IMR-90 (cell line): ENCODE results near the gene PIK3CA. TPM values are rescaled to one million over a fixed set of nuclear protein-coding genes. Genes with fewer than 3 reads are reported as not detected.

Experiments used
- ATAC-seq: fragments of 200-7000 bp; cut with Tn5 transposase; 2 replicates; pipeline ENCODE4 v1.9.1; 2020; ENCODE audit warnings: low read depth, mild to moderate bottlenecking, moderate library complexity
- BruUV-seq: library from RNA; stranded (reverse); fragments of 400-500 nt; replicated peaks from 2 replicates; lab custom pipeline; 2021; lab: Mats Ljungman, UMichigan
- CTCF ChIA-PET: fragments of 300-600 bp; formaldehyde crosslinking; extraction: SDS; loops from one replicate; lab custom pipeline; 2021; ENCODE audit warnings: antibody characterized with exemption; lab: Yijun Ruan, JAX
- POLR2A ChIA-PET: fragments of 300-600 bp; sonication (Branson Sonifier 250); formaldehyde crosslinking; loops from one replicate; lab custom pipeline; 2022; ENCODE audit warnings: antibody characterized with exemption; ENCODE audit not compliant: unreplicated experiment; lab: Charles Lee
- DNase-seq: peaks from one replicate; pipeline ENCODE4 v3.0.0; 2013
- H2AFZ ChIP-seq: replicated peaks from 2 replicates; pipeline ENCODE3; 2013; ENCODE audit warnings: low read length, mild to moderate bottlenecking; ENCODE audit not compliant: poor library complexity
- H2AK5ac ChIP-seq: 2 replicates; pipeline ENCODE4 v1.6.1; 2013; ENCODE audit warnings: low read depth, low read length, inconsistent platforms
- H2AK9ac ChIP-seq: replicated peaks from 2 replicates; pipeline ENCODE3; 2013; ENCODE audit warnings: mild to moderate bottlenecking, low read depth, low read length, moderate library complexity; ENCODE audit not compliant: poor library complexity
- H2BK120ac ChIP-seq: 2 replicates; pipeline ENCODE4 v1.6.1; 2013; ENCODE audit warnings: low read depth, low read length, inconsistent platforms
- H2BK15ac ChIP-seq: 3 replicates; pipeline ENCODE4 v1.6.1; 2013; ENCODE audit warnings: low read depth, low read length, inconsistent platforms
- H2BK20ac ChIP-seq: 2 replicates; pipeline ENCODE4 v1.6.1; 2013; ENCODE audit warnings: low read depth, mild to moderate bottlenecking, inconsistent platforms, low read length, moderate library complexity
- H2BK5ac ChIP-seq: 2 replicates; pipeline ENCODE4 v1.6.1; 2013; ENCODE audit warnings: mild to moderate bottlenecking, low read depth, low read length, inconsistent platforms; ENCODE audit not compliant: poor library complexity, severe bottlenecking
- H3K14ac ChIP-seq: replicated peaks from 2 replicates; pipeline ENCODE4 v1.6.1; 2013; ENCODE audit warnings: low read depth, low read length, inconsistent platforms
- H3K18ac ChIP-seq: 2 replicates; pipeline ENCODE4 v1.6.1; 2013; ENCODE audit warnings: low read depth, low read length, control low read depth
- H3K23ac ChIP-seq: 2 replicates; pipeline ENCODE4 v1.6.1; 2013; ENCODE audit warnings: low read depth, low read length, inconsistent platforms
- H3K27ac ChIP-seq: 2 replicates; pipeline ENCODE4 v1.5.1; 2013; ENCODE audit warnings: mild to moderate bottlenecking, control low read depth, low read length; ENCODE audit not compliant: insufficient read depth
- H3K27me3 ChIP-seq: 2 replicates; pipeline ENCODE4 v1.6.1; 2013; ENCODE audit warnings: low read length; ENCODE audit not compliant: control insufficient read depth, insufficient read depth
- H3K36me3 ChIP-seq: 2 replicates; pipeline ENCODE4 v1.6.1; 2013; ENCODE audit warnings: low read length, mixed read lengths; ENCODE audit not compliant: control insufficient read depth, insufficient read depth
- H3K4ac ChIP-seq: 2 replicates; pipeline ENCODE4 v1.6.1; 2013; ENCODE audit warnings: low read depth, low read length, inconsistent platforms
- H3K4me1 ChIP-seq: 2 replicates; pipeline ENCODE4 v1.6.1; 2013; ENCODE audit warnings: low read length, mixed read lengths; ENCODE audit not compliant: control insufficient read depth, insufficient read depth
- H3K4me2 ChIP-seq: 2 replicates; pipeline ENCODE4 v1.6.1; 2013; ENCODE audit warnings: low read depth, mild to moderate bottlenecking, control low read depth, low read length, moderate library complexity
- H3K4me3 ChIP-seq: 2 replicates; pipeline ENCODE4 v1.5.1; 2013; ENCODE audit warnings: low read depth, mild to moderate bottlenecking, control low read depth, low read length, moderate library complexity; ENCODE audit not compliant: insufficient read depth
- H3K56ac ChIP-seq: 2 replicates; pipeline ENCODE4 v1.6.1; 2013; ENCODE audit warnings: low read length, inconsistent platforms; ENCODE audit not compliant: insufficient read depth; ENCODE audit errors: extremely low read depth
- H3K79me1 ChIP-seq, 2 experiments: 2 replicates each; pipeline ENCODE4 v1.6.1; 2013; ENCODE audit warnings: low read length in 2 of 2, inconsistent platforms in 1 of 2, low read depth in 1 of 2
- H3K9ac ChIP-seq: 2 replicates; pipeline ENCODE4 v1.6.1; 2013; ENCODE audit warnings: low read depth, low read length, control low read depth
- H3K9me1 ChIP-seq: 2 replicates; pipeline ENCODE4 v1.6.1; 2013; ENCODE audit warnings: low read length, inconsistent platforms; ENCODE audit not compliant: insufficient read depth
- H3K9me3 ChIP-seq: 2 replicates; pipeline ENCODE4 v1.6.1; 2013; ENCODE audit warnings: low read length; ENCODE audit not compliant: control insufficient read depth, insufficient read depth
- H4K20me1 ChIP-seq: 2 replicates; pipeline ENCODE4 v1.6.1; 2013; ENCODE audit warnings: low read length, inconsistent platforms; ENCODE audit not compliant: insufficient read depth
- H4K5ac ChIP-seq: 2 replicates; pipeline ENCODE4 v1.6.1; 2013; ENCODE audit warnings: mild to moderate bottlenecking, low read depth, low read length, control low read depth
- H4K8ac ChIP-seq, 2 experiments: 2 replicates each; pipeline ENCODE4 v1.6.1; 2013; ENCODE audit warnings: low read depth in 2 of 2, low read length in 2 of 2, control low read depth in 1 of 2, inconsistent platforms in 1 of 2
- H4K91ac ChIP-seq: 2 replicates; pipeline ENCODE4 v1.6.1; 2013; ENCODE audit warnings: low read depth, low read length, inconsistent platforms; ENCODE audit not compliant: insufficient read depth
- NFE2L2 ChIP-seq: fragments of 150-350 bp; IDR thresholded peaks from 2 replicates; pipeline ENCODE4 v1.6.1; 2016; ENCODE audit warnings: low read depth, mild to moderate bottlenecking, low read length
- WGBS, 2 experiments: methylation state at CpG; one replicate each; pipeline versions ENCODE4 v1.1.5 to v1.1.7; 2013; ENCODE audit warnings: missing lambda C conversion rate in 2 of 2; ENCODE audit not compliant: insufficient read length in 1 of 2; ENCODE audit errors: extremely low coverage in 2 of 2; 5-methylcytosine and 5-hydroxymethylcytosine counted together
- dilution Hi-C: fragments of 300-500 bp; cut with HindIII; formaldehyde crosslinking; loops from one replicate; pipeline ENCODE4 v1.14.3; 2018; ENCODE audit warnings: low sequenced_read_pairs; ENCODE audit not compliant: unreplicated experiment
- in situ Hi-C: fragments of 300-500 bp; cut with MboI; formaldehyde crosslinking; loops from 3 replicates; pipeline ENCODE4 v1.14.3; 2019; ENCODE audit warnings: low sequenced_read_pairs, inconsistent platforms, mixed read lengths
- intact Hi-C: fragments of 100-400 bp; cut with micrococcal nuclease; formaldehyde crosslinking; loops from 2 replicates; pipeline ENCODE4 v1.10.0; 2022
- polyA plus RNA-seq, 3 experiments: library from polyadenylated mRNA; depleted of rRNA; stranded (reverse); fragments of >200 nt; gene quantifications; 2 replicates each; pipeline ENCODE4 v1.2.3, GENCODE V29; 2012; ENCODE audit warnings: low replicate concordance in 1 of 3
- total RNA-seq: library from RNA; depleted of rRNA; stranded (reverse); fragments of >200 nt; gene quantifications from 2 replicates; pipeline ENCODE4 v1.2.3, GENCODE V29; 2012

Gene PIK3CA
- total and polyA plus RNA-seq, 2 of the 4 experiments (the other 2 are of a cell fraction) = 5.7 to 22.4 TPM

GRCh38 chr3:179233043-179233442 is 84.9 kb downstream of the PIK3CA start:
- whole genome bisulfite sequencing, 2 experiments = 90% methylated on average over 2 of the region's 3 CpGs; no CpG with 5 or more reads in 1 of the 2 experiments
- H4K91ac ChIP-seq = no peak overlapping the region
- no peak overlapping the region for H2BK120ac ChIP-seq
- no peak overlapping the region for H3K14ac ChIP-seq
- H3K36me3 ChIP-seq = peaks cover 8% of the 10 kb centered on the region
- H3K9ac ChIP-seq = no peak overlapping the region
- no peak overlapping the region for H3K4ac ChIP-seq
- H3K27ac ChIP-seq = no peak overlapping the region
- no peak overlapping the region for H4K5ac ChIP-seq
- 0 out of 4 replicates have a peak, but pooled peaks cover 0 to 2% of the 10 kb centered on the region in 2 experiments for H3K79me1 ChIP-seq
- no peak overlapping the region for H3K23ac ChIP-seq
- ChIA-PET CTCF (no interaction called here), POLR2A (interaction anchor here (0.6 kb wide), 1 partner anchor 9 kb away, joined by 4 read pairs; no protein-coding TSS in a partner anchor)
- H3K27me3 ChIP-seq = no peaks in the 10 kb centered on the region
- no peaks in the 10 kb centered on the region for H3K4me1 ChIP-seq
- no peak overlapping the region for H2AK9ac ChIP-seq
- H3K18ac ChIP-seq = no peak overlapping the region
- no peak overlapping the region for H2AK5ac ChIP-seq
- TF ChIP-seq NFE2L2 = no peak
- in situ Hi-C loops = no loop called here
- DNase-seq = no peak
- no peak overlapping the region for H3K4me3 ChIP-seq
- no peaks in the 10 kb centered on the region for H4K20me1 ChIP-seq
- no peak overlapping the region for H3K4me2 ChIP-seq
- no peak overlapping the region for H2AFZ ChIP-seq
- H3K9me1 ChIP-seq = no peaks in the 10 kb centered on the region
- BruUV-seq = no TSS peak
- H3K56ac ChIP-seq = no peak overlapping the region
- H2BK15ac ChIP-seq = no peak overlapping the region
- no peaks in the 10 kb centered on the region for H3K9me3 ChIP-seq
- H4K8ac ChIP-seq = no peak overlapping the region
- no peak for ATAC-seq
- no peak overlapping the region for H2BK5ac ChIP-seq
- dilution Hi-C loops = no loop called here
- intact Hi-C loops = no loop called here
- no peak overlapping the region for H2BK20ac ChIP-seq
